Astrocyte of the spinal cord (primary cell): Measurements from ENCODE around the gene RNF32.

Source experiments
- DNase-seq: peaks from one replicate; pipeline ENCODE4 v3.0.0; 2011; ENCODE audit warnings: low read depth, low spot score
- H3K4me3 ChIP-seq: 2 replicates; pipeline ENCODE4 v1.5.1; 2011; ENCODE audit warnings: low read depth, mild to moderate bottlenecking, low read length, moderate library complexity
- in situ Hi-C: cut with HindIII; loops from 2 replicates; pipeline ENCODE4 v1.10.0; 2017; ENCODE audit warnings: low sequenced_read_pairs
- TF ChIP-seq, protein P1 (sequence below): IDR thresholded peaks from 2 replicates; pipeline ENCODE4 v1.5.1; 2012; ENCODE audit warnings: low read depth, mild to moderate bottlenecking, low read length, inconsistent platforms

Gene RNF32

DNA sequence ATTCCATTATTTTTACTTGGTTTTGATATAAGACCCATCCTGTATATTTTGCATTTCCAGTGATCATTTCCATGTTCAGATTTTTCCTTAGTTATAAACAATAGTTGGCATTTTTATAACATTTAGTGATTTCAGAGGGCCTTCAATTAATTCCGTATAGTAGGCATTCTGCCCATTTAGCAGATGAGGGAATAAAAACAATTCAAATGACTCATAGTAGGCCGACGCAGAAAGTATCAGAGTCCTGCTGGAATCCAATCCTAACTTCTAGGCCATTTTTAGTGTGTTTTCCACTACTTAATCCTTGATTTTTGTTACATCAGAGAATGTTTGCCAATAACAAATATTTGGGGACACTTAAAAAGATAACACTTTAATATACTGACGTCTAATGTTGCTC is 15.4 kb downstream of the RNF32 start:
- TF ChIP-seq, protein P1, sequence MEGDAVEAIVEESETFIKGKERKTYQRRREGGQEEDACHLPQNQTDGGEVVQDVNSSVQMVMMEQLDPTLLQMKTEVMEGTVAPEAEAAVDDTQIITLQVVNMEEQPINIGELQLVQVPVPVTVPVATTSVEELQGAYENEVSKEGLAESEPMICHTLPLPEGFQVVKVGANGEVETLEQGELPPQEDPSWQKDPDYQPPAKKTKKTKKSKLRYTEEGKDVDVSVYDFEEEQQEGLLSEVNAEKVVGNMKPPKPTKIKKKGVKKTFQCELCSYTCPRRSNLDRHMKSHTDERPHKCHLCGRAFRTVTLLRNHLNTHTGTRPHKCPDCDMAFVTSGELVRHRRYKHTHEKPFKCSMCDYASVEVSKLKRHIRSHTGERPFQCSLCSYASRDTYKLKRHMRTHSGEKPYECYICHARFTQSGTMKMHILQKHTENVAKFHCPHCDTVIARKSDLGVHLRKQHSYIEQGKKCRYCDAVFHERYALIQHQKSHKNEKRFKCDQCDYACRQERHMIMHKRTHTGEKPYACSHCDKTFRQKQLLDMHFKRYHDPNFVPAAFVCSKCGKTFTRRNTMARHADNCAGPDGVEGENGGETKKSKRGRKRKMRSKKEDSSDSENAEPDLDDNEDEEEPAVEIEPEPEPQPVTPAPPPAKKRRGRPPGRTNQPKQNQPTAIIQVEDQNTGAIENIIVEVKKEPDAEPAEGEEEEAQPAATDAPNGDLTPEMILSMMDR, result no peak

DNA sequence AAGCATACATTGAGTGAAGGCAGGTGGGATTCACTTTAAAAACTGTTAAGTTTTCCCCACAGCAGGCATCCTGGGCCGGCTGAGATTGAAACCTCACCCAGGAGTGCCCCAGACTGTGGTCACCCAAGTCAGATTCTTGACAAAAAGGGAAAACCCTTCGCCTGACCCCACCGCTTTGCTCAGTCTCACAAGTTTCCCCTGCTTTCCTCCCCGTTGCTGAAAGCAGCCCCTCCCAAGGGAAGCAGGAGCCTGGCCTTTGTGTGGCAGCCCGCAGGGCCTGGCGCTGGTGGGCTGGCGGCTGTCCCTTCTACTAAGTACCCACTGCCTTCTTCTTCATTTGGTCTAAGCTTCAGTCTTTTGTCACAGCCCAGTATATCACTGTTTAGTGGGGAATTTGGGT is 16.0 kb downstream of the RNF32 start:
- TF ChIP-seq, protein P1, result no peak
- DNase-seq, result no peak
- in situ Hi-C loops, result no loop called here
- H3K4me3 ChIP-seq, result no peak overlapping the region

More for the DNA sequence above, 15.4 kb downstream of the RNF32 start:
- no peak for DNase-seq
- no peak overlapping the region for H3K4me3 ChIP-seq
- in situ Hi-C loops, result no loop called here

DNA sequence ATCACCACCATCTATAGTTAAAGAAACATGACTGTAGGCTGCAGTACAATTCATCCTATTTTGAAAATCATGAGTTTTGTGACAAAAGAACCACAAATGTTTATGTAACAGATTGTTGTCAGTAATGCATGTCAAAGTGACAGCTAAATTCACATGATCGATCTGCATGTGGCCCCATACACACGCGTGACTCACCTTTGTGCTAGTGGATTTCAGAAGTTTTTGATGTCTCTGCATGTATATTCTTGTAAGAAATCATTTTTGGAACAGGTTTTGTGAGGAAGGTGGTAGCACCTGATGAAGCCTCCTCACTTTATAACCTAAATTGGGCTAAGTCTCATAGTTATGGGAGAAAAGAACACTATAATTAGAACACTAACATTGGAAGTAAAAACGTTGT is 17.1 kb downstream of the RNF32 start:
- in situ Hi-C loops, result no loop called here
- H3K4me3 ChIP-seq, result no peak overlapping the region
- DNase-seq, result no peak
- TF ChIP-seq, protein P1, result no peak

DNA sequence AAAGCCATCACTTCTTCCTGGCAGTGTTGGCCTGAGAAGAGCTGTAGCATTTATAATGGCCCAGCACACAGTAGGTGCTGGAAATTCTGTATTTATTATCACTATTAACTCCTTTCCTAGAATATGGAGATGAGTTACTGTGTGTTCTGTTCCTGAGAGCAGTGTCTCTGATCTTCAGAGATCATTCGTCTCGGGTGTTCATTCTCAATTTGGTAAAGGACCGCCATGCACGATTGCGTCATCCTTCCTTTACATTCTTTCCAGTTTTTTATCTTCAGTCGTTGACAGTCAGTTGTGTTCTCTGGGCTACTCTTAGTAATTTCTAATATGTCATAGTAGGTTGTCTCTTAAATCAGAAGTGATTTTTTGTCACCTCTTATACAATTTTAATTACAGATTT is 18.6 kb downstream of the RNF32 start:
- no peak for DNase-seq
- TF ChIP-seq, protein P1, result no peak
- no peak overlapping the region for H3K4me3 ChIP-seq
- in situ Hi-C loops, result no loop called here

DNA sequence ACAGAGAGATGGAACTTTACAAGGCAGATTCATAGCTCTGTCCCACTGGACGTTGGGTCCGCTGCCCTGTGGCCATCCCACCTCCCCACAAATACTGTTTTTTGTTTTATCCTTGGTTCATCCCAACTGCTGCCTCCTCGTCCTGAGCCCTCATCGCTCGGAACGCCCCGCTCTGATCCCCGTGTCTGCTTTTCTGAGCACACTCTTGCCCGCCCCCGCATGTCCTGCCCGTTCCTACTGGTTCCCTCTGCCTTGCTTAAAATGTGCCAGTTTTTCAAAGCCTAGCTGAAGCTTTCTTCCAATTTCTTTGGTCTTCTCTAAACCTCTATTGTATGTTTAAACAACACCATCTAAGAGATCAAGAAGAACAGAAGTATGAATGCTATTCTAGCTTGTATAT is 19.4 kb downstream of the RNF32 start:
- DNase-seq, result no peak
- in situ Hi-C loops, result no loop called here
- H3K4me3 ChIP-seq, result no peak overlapping the region
- TF ChIP-seq, protein P1, result no peak

DNA sequence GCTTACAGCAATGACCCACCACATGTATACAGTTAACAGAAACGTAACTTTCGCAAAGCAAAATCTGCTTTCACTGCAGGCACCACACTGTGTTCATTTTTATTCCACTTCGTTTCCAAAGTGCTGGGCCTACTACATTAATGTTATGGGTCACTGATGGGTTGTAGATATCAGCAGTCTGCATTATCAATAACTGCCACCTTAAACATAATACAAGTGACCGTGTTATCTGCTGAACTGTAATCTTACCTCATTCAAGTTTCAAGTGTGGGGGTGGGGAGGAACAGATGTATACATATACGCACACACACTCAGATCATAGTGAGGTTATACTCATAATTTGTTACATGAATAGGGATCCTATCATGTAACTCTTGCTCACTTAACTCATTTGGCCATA is 21.1 kb downstream of the RNF32 start:
- in situ Hi-C loops, result no loop called here
- no peak for DNase-seq
- TF ChIP-seq, protein P1, result no peak
- no peak overlapping the region for H3K4me3 ChIP-seq

DNA sequence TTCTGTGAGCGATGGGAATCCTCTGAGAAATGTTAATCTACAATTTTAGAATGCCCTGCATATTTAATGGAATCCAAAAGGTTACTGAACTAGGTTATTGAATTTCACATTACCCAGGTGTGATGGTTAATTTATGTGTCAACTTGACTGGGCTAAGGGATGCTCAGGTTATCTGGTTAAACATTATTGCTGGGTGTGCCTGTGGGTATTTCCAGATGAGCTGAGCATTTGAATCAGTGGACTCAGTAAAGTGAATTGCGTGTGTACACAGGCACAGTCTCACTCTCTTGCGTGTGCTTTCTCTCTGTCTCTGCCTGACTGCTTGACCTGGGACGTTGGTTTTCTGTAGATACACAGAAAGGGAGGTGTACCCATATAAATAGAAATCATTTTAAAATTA is 21.7 kb downstream of the RNF32 start:
- TF ChIP-seq, protein P1, result no peak
- in situ Hi-C loops, result no loop called here
- H3K4me3 ChIP-seq, result no peak overlapping the region
- no peak for DNase-seq
